ENCODE data around the gene NR2F2.

DNA sequence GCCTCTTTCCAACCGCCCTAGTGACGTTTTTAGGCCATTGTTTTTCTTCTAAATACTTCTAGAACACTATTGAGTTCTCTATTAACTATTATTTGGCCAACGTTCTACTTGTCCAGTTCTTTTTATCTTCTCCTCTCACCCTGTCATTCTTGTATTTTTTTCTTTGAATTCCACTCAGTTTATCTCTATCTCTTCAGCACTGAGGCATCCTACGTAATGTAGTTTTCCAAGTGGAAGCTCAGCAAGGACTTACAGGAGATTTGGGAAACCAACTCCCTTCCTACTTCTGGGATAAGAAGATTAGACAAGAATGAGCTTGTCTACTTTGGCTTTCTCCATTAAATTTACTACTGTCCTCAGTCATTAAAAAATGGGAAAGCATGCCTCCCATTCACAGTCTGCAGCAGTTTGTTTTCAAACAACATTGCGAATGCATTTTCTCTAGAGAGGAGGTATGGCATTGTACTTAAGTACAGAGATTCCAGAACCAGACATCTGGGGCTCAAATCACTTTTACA, 21.3 kb upstream of the NR2F2 start:
- TF ChIP-seq, protein P1, sequence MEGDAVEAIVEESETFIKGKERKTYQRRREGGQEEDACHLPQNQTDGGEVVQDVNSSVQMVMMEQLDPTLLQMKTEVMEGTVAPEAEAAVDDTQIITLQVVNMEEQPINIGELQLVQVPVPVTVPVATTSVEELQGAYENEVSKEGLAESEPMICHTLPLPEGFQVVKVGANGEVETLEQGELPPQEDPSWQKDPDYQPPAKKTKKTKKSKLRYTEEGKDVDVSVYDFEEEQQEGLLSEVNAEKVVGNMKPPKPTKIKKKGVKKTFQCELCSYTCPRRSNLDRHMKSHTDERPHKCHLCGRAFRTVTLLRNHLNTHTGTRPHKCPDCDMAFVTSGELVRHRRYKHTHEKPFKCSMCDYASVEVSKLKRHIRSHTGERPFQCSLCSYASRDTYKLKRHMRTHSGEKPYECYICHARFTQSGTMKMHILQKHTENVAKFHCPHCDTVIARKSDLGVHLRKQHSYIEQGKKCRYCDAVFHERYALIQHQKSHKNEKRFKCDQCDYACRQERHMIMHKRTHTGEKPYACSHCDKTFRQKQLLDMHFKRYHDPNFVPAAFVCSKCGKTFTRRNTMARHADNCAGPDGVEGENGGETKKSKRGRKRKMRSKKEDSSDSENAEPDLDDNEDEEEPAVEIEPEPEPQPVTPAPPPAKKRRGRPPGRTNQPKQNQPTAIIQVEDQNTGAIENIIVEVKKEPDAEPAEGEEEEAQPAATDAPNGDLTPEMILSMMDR (IDR thresholded peaks at IDR 0.05), result no peak
- no peak for TF ChIP-seq ZFX (IDR thresholded peaks at IDR 0.05; ENCODE audit: borderline replicate concordance)

All from 22Rv1 (cell line).